ENCODE results near the gene PRKN. TPM values are rescaled to one million over a fixed set of nuclear protein-coding genes. Genes with fewer than 3 reads are reported as not detected.
A peak's percentile ranks its signal among the peaks of the same experiment; 100 is the strongest.

Gene PRKN
- total RNA-seq, 1 experiment from 2014 or later, result 2.0 TPM

DNA sequence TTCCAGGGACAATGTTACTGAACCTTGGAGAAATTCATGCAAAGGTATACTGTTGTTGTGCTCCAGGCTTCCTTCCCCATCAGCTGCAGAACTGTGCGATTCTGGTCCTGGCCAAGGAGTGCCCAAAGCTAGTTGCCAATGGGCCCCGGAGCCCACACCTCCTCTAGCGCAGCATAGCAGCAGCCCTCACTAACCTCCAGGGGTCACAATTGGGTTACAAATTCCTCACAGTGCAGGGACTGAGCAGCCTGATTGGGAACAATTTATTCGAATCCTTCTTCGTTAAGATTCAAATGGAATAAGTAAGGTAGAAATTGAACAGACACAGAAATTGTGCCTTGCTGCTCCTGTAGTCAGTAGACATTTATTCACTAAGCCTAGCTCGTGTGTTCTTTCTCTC lies 284.9 kb downstream of the PRKN start:
- WGBS (ENCODE audit: extremely low coverage, insufficient read length, low lambda C conversion rate), result no CpG with 5 or more reads among the region's 6 CpGs

More for the DNA sequence above, 284.9 kb downstream of the PRKN start:
- TF ChIP-seq CTCF (conservative IDR thresholded peaks at IDR 0.05), result peak; percentile 86
- Histone ChIP-seq H2BK5ac (ENCODE audit: insufficient read length, low read length) (no peak overlapping the region), H2BK20ac (ENCODE audit: low read depth, low read length, poor library complexity, severe bottlenecking) (no peak overlapping the region), H3K79me2 (ENCODE audit: insufficient read depth, low read length) (no peaks in the 10 kb centered on the region), H3K9me3 (ENCODE audit: control insufficient read depth, low read depth, low read length) (no peaks in the 10 kb centered on the region), H3K4me1 (ENCODE audit: insufficient read depth, low read length) (peaks cover 2% of the 10 kb centered on the region; the same call in 1 of the 2 replicates), H2AFZ (ENCODE audit: low read length) (no peak overlapping the region), H2BK120ac (ENCODE audit: low read depth, low read length, poor library complexity, severe bottlenecking) (no peak overlapping the region), H2AK5ac (ENCODE audit: insufficient read length, low read length) (no peak overlapping the region), H3K4ac (ENCODE audit: low read depth, low read length) (no peak overlapping the region), H4K91ac (ENCODE audit: insufficient read length, low read depth, low read length) (no peak overlapping the region), H4K20me1 (ENCODE audit: control insufficient read depth, insufficient read depth, insufficient read length) (no peaks in the 10 kb centered on the region), H3K27ac (ENCODE audit: insufficient read length, low read depth, low read length) (no peak overlapping the region), H4K8ac (replicated peaks; ENCODE audit: insufficient read length, low read depth, low read length) (no peak overlapping the region), H3K27me3 (ENCODE audit: insufficient read depth, low read length) (no peaks in the 10 kb centered on the region), H3K9ac (ENCODE audit: extremely low read depth, insufficient read length, low read length) (no peak overlapping the region), H4K5ac (ENCODE audit: insufficient read length, low read depth, low read length) (no peak overlapping the region), H3K14ac (ENCODE audit: insufficient read depth, low read length) (no peak overlapping the region), H3K4me2 (ENCODE audit: insufficient read depth, insufficient read length, low read length) (no peak overlapping the region), H2BK15ac (ENCODE audit: low read depth, low read length) (no peak overlapping the region), H3K18ac (ENCODE audit: insufficient read length, low read depth, low read length) (no peak overlapping the region), H2BK12ac (ENCODE audit: insufficient read length, low read depth, low read length) (no peak overlapping the region), H3K23ac (ENCODE audit: insufficient read length, low read depth, low read length) (no peak overlapping the region), H3T11ph (ENCODE audit: low read length) (no peak overlapping the region), H3K79me1 (ENCODE audit: insufficient read depth, low read depth, low read length, poor library complexity, severe bottlenecking) (no peaks in the 10 kb centered on the region), H3K56ac (ENCODE audit: insufficient read length, low read depth, low read length) (no peak overlapping the region), H3K23me2 (ENCODE audit: insufficient read length, low read depth, low read length, poor library complexity, severe bottlenecking) (no peaks in the 10 kb centered on the region)
- H3K27me3 Mint-ChIP-seq (ENCODE audit: low read depth), result no peaks in the 10 kb centered on the region
- no peak overlapping the region for H3K27ac Mint-ChIP-seq
- H3K9me3 Mint-ChIP-seq, result peaks cover 13 to 18% of the 10 kb centered on the region in 2 experiments
- H3K4me1 Mint-ChIP-seq, result peaks cover 31 to 37% of the 10 kb centered on the region in 2 experiments
- peaks cover 10 to 24% (median 13%) of the 10 kb centered on the region in 3 experiments for H3K36me3 Mint-ChIP-seq (ENCODE audit: insufficient read depth in 1 of 3, low read depth in 3 of 3)
- DNase-seq, result peak; percentile 73
- no peak overlapping the region for H3K4me3 Mint-ChIP-seq
